ENCODE measurements around the gene AMOT.
"Not testable (repeated sequence)": the region's sequence is repeated elsewhere in the genome, so short reads cannot be mapped to it uniquely, and the experiment has no call there.

Gene AMOT

GRCh38 chrX:112840382-112841113 lies at the start of gene AMOT:
AMOT (minus strand) TSS chrX:112840831; CDS start chrX:112823126, 17,705 bp downstream.
- peak in 50 of 51 donors; percentile 11 to 85 (median 57) for DNase-seq

- DNase-seq, result no peak
These were observed 48.8 kb upstream of the AMOT start for GRCh38 chrX:112889400-112889799.

- DNase-seq, result no peak
These were observed 48.3 kb upstream of the AMOT start for GRCh38 chrX:112888916-112889315.

GRCh38 chrX:112877771-112878173 lies 37.1 kb upstream of the AMOT start:
- DNase-seq, result no peak

GRCh38 chrX:112874614-112875013 lies 34.0 kb upstream of the AMOT start:
- DNase-seq, result no peak

- no peak for DNase-seq
These were observed 33.5 kb upstream of the AMOT start for GRCh38 chrX:112874175-112874574.

- no peak for DNase-seq
These were observed 28.0 kb upstream of the AMOT start for GRCh38 chrX:112868586-112868985.

- no peak for DNase-seq
These were observed 26.9 kb upstream of the AMOT start for GRCh38 chrX:112867570-112867969.

GRCh38 chrX:112866175-112866574 lies 25.5 kb upstream of the AMOT start:
- no peak for DNase-seq

GRCh38 chrX:112865464-112866025 lies 24.9 kb upstream of the AMOT start:
- DNase-seq, result no peak

GRCh38 chrX:112863850-112864249 lies 23.2 kb upstream of the AMOT start:
- DNase-seq, result no peak

- no peak for DNase-seq
These were observed 16.8 kb upstream of the AMOT start for GRCh38 chrX:112857478-112857878.

GRCh38 chrX:112854901-112855300 lies 14.3 kb upstream of the AMOT start:
- DNase-seq, result not testable (repeated sequence)

GRCh38 chrX:112852851-112853250 lies 12.2 kb upstream of the AMOT start:
- DNase-seq, result no peak

- DNase-seq, result peak in 1 of 51 donors; percentile 0
These were observed 11.2 kb upstream of the AMOT start for GRCh38 chrX:112851806-112852205.

GRCh38 chrX:112851161-112851779 lies 10.6 kb upstream of the AMOT start:
- DNase-seq, result no peak

- no peak for DNase-seq
These were observed 8.4 kb upstream of the AMOT start for GRCh38 chrX:112849016-112849415.

- no peak for DNase-seq
These were observed 6.2 kb upstream of the AMOT start for GRCh38 chrX:112846782-112847181.

- DNase-seq, result no peak
These were observed 5.6 kb upstream of the AMOT start for GRCh38 chrX:112846187-112846586.

GRCh38 chrX:112844250-112844649 lies 3.6 kb upstream of the AMOT start:
- no peak for DNase-seq

GRCh38 chrX:112841820-112842157 lies 1.2 kb upstream of the AMOT start:
- DNase-seq, result peak in 1 of 51 donors; percentile 47

- DNase-seq, result peak in 50 of 51 donors; percentile 2 to 90 (median 70)
These were observed 636 bp upstream of the AMOT start for GRCh38 chrX:112841114-112841819.

Measured in hypothalamus (tissue), 51 donors.